A549 treated with GW870086 at 1 μM for 4 hours (cell line): ENCODE data around the gene COX6A1. TPM values are rescaled to one million over a fixed set of nuclear protein-coding genes. Genes with fewer than 3 reads are reported as not detected.

Experiments
- total RNA-seq: library from RNA; stranded (reverse); fragments of 200-300 nt; extraction: Qiagen RNA extraction; gene quantifications from 5 replicates; pipeline ENCODE4 v1.2.3, GENCODE V29; 2022; ENCODE audit warnings: low read depth

Gene COX6A1
- total RNA-seq = 808 to 864 TPM (median 832 TPM) in 5 replicates

DNA sequence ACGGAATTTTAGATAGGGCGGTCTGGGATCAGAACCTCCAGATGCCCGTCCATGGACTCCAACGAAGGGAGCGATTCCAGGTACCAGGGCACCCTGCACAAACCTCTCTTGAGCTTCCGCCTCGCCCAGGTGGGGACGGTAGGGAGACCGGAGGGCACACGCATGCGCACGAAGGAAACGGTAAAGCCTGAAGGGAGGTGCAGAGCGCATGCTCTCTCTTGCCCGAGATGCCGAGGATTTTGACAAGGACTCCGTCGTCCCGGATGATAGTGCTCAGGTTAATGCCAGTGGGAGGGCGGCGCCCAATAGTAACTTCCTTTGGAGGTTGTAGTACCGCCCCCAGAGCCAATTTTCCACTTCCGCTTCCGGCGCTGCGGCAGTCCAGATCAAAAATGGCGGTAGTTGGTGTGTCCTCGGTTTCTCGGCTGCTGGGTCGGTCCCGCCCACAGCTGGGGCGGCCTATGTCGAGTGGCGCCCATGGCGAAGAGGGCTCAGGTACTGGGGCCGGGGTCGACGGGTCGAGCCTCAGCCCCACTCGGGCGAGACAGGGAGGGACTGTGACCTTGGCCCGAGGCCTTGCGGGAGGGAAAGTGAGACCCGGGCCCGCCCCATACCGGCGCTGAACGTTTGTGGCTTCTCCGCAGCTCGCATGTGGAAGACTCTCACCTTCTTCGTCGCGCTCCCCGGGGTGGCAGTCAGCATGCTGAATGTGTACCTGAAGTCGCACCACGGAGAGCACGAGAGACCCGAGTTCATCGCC, at the start of gene COX6A1:
Gene COX6A1, plus strand, starts transcription at position 379 of the 760 bp plus-strand sequence. Its CDS starts 14 bp downstream, at position 393.

DNA sequence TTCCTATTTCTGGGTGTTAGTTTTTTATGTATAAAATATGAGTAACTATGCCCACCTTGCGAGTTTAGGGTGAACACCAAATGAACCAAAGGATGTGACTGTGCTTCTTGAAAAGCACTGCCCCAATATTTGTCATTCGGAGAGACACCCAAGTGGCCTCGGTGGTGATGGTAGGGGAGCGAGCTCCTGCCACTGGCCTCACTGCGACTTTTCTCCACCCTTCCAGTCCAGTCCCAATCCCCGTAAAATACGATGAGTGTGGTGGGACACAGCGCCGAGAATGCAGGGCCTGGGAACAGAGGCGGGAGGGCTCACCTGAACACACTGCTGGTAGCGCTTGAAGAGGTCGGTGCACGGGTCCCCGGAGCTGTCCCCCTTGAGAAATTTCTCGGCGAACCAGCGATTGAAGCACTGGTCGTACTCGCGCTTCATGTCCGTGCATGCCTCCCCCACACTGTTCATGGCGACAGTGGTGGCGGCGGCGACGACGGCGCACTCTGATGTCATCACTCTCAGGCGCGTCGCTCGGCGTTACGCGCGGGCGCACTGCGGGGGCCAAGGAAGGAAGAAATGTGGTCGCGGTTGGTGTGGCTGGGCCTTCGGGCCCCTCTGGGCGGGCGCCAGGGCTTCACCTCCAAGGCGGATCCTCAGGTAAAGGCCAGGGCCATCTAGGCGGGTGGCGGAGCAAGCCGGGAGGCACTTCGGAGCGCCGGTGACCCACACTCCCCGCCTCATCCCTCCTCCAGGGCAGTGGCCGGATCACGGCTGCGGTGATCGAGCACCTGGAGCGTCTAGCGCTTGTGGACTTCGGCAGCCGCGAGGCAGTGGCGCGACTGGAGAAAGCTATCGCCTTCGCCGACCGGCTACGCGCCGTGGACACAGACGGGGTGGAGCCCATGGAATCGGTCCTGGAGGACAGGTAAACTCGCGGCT, 8.3 kb downstream of the COX6A1 start, which contains the start of the genes GATC and TRIAP1:
Gene GATC, plus strand, starts transcription at position 534 of the 933 bp plus-strand sequence. Its CDS starts 37 bp downstream, at position 571.
Gene TRIAP1, minus strand, starts transcription at position 474 of the 933 bp plus-strand sequence. Its CDS starts 12 bp downstream, at position 462.

DNA sequence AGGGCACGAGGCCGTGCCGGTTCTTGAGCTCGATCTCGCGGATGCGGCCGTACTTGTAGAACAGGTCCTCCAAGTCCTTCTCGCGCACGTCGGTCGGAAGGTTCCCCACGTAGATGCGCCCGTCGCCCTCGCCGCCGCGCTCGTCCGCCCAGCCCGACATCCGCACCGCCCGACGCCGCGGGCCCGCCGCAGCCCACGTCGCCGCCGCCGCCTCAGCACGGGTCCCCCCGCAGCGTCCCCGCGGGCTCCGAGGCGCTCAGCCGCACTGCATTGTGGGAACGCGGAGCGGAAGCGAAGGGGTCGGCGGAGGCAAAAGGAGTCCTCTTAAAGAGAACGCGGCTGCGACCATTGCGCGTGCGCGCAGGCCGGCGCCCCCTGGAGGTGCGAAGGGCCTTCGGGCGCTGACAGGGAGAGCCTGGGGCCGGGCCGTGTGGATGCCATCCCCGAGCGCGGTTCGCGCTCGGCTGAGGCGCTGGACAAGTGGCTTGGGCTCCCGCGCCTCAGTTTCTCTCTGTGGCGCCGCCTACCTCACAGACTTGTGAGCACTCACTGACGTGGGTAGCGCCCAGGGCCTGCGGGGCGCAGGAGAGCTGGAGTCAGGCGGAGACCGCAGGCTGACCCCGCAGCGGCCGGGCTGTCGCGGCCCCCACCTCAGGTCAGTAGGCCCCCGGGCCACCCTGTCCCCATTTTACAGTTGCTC, 31.7 kb downstream of the COX6A1 start, which contains the start of gene SRSF9:
Gene SRSF9, minus strand, starts transcription at position 299 of the 700 bp plus-strand sequence. Its CDS starts 139 bp downstream, at position 160.

Other genes with a start within 250 kb of the COX6A1 start
- gene GCN1, start 243.4 kb upstream of the COX6A1 start, total RNA-seq = 46.8 to 62.0 TPM (median 57.0 TPM) in 5 replicates
- gene RPLP0, start 237.0 kb upstream of the COX6A1 start, total RNA-seq = 3,445 to 3,682 TPM (median 3,497 TPM) in 5 replicates
- 204 to 247 TPM (median 225 TPM) in 5 replicates for gene PXN, start 172.4 kb upstream of the COX6A1 start, total RNA-seq
- not detected in 5 replicates for gene RNU4-2, start 146.2 kb upstream of the COX6A1 start, total RNA-seq
- gene RNU4-1, start 144.9 kb upstream of the COX6A1 start, total RNA-seq = not detected in 5 replicates
- 0.48 to 1.7 TPM (median 0.76 TPM) in 5 replicates for gene SIRT4, start 135.8 kb upstream of the COX6A1 start, total RNA-seq
- not detected in 5 replicates for gene PLA2G1B, start 110.3 kb upstream of the COX6A1 start, total RNA-seq
- gene MSI1, start 68.9 kb upstream of the COX6A1 start, total RNA-seq = 0.77 to 1.9 TPM (median 1.4 TPM) in 5 replicates
- 73.0 to 86.4 TPM (median 76.2 TPM) in 5 replicates for gene TRIAP1, start 8.3 kb downstream of the COX6A1 start, total RNA-seq
- 20.5 to 26.5 TPM (median 24.6 TPM) in 5 replicates for gene GATC, start 8.3 kb downstream of the COX6A1 start, total RNA-seq
- gene SRSF9, start 31.6 kb downstream of the COX6A1 start, total RNA-seq = 175 to 219 TPM (median 212 TPM) in 5 replicates
- 588 to 676 TPM (median 607 TPM) in 5 replicates for gene DYNLL1, start 58.0 kb downstream of the COX6A1 start, total RNA-seq
- 26.2 to 29.6 TPM (median 28.6 TPM) in 5 replicates for gene COQ5, start 91.0 kb downstream of the COX6A1 start, total RNA-seq
- 95.9 to 105 TPM (median 103 TPM) in 5 replicates for gene RNF10, start 96.2 kb downstream of the COX6A1 start, total RNA-seq
- gene POP5, start 143.3 kb downstream of the COX6A1 start, total RNA-seq = 45.9 to 59.8 TPM (median 51.9 TPM) in 5 replicates
- gene CABP1, start 202.5 kb downstream of the COX6A1 start, total RNA-seq = 0.15 to 0.46 TPM (median 0.21 TPM) in 5 replicates
- gene MLEC, start 249.0 kb downstream of the COX6A1 start, total RNA-seq = 83.9 to 99.9 TPM (median 87.0 TPM) in 5 replicates